ENCODE results near the gene IFIT5. TPM values are rescaled to one million over a fixed set of nuclear protein-coding genes. Genes with fewer than 3 reads are reported as not detected.
A peak's percentile ranks its signal among the peaks of the same experiment; 100 is the strongest.
"Not testable (repeated sequence)": the region's sequence is repeated elsewhere in the genome, so short reads cannot be mapped to it uniquely, and the experiment has no call there.

Gene IFIT5, protein sequence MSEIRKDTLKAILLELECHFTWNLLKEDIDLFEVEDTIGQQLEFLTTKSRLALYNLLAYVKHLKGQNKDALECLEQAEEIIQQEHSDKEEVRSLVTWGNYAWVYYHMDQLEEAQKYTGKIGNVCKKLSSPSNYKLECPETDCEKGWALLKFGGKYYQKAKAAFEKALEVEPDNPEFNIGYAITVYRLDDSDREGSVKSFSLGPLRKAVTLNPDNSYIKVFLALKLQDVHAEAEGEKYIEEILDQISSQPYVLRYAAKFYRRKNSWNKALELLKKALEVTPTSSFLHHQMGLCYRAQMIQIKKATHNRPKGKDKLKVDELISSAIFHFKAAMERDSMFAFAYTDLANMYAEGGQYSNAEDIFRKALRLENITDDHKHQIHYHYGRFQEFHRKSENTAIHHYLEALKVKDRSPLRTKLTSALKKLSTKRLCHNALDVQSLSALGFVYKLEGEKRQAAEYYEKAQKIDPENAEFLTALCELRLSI
- total RNA-seq, result 5.3 TPM

DNA sequence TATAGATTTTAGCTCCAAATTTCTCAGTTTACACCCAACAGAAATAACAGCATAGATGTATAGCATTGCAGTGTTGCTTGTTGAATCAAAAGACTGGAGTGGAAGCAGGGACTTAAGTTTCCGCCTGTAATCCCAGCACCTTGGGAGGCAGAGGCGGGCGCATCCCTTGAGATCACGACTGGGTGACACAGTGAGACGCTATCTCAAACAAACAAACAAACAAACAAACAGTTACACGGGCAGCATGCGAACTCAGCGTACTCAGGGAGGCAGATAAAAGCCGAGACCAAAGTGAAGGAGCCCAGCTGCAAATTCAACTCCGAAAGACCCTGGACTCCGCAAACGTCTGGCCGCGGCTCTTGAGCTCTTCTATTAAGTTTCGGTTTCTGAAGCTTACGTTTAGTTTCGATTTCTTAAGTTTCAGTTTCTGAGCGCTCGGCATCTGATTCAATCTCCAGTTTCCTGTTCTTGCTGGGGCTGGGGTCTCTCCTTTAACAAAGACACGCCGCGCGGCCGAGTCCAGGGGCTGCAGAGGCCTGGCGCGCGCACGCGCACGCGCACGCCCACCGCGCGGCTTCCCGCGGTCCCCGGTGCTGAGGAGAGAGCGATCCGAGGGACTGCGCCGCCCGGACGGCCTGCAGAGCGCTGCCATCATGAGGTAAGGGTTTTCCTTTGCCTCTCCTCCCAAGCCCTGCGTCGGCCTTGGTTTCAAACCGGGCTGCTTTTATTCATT is at the start of gene IFIT5:
Gene IFIT5 (plus strand): TSS at position 423 of the 733 bp plus-strand sequence. CDS start 231 bp downstream, at position 654.
- peak; percentile 89 for ATAC-seq

DNA sequence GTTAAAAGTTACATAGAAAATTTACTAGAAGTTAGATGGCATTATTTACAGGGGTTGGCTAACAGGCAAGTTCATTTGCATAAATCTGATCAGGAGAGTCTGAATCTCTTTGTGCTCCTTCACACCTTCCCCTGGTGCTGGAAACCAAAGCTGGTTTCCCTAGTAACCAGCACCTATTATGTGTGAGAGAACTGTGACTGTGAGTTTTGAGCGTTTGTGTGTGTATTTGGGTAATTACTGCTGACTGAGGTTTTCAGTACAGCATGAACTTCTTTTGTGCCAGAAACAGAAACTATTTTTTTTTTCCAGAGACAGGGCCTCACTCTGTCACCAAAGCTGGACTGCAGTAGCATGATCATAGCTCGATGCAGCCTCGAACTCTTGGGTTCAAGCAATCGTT is 46.8 kb upstream of the IFIT5 start:
- no peak for ATAC-seq

DNA sequence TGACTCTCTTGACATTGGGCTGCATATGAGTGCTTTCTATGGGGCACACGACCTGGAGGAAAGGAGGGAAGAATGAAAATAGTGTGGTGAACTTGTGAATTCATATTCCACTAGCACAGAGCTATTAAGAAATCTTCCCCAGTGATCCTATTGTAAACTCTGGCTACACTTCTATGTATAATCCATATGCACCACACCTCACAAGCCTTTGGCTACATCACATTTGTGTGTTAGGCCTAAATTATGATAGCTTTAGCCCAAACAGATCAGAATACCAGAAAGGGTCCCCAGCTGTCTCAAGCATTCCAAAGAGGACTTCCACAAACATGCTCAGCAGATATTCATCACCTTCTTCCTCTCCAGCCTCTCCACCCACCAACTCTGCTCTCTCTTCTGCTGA is 46.2 kb upstream of the IFIT5 start:
- ATAC-seq, result no peak

DNA sequence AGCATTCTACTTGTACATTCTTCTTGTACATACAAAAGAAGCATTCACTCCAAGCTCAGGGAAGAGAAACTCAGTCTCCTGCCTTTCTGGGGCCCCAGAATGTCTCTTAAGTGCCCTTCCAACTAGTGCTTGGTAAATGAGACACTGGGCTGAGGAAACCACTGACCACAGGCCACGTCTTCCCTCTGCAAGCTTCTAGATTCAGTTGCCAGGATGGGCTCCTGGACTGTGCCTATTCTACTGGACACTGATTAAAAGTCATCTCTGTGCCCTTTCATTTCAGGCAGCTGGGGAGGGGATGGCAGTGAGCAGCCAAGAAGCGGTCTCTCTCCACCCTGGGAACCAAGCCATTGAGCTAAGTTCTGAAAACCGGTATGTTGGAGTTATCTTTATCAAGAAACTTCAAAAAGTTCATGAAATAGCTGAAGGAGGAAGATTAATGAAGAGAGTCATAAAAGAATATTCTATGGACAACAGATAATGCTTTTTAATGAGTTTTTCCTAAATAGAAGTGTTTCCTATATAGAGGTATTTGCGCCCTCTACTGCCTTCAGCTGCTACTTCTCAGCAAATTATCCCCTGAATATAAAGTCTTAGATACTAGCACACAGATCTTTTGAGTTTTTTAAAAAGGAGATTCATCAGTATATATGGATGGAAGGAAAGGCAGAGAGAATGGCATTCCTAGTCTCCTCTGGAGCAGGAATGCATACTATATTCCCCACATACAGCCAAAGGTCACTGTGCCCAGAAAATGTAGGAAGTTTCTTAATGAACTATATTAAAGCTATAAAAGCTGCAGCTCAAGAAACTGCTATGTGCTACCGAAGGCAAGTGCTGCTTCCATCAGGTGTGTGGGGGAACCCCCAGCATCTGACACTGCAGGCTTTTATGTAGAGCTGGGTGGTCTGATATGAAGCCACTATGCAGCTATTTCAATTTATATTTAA is 44.9 kb upstream of the IFIT5 start:
- peak; percentile 25 for ATAC-seq

DNA sequence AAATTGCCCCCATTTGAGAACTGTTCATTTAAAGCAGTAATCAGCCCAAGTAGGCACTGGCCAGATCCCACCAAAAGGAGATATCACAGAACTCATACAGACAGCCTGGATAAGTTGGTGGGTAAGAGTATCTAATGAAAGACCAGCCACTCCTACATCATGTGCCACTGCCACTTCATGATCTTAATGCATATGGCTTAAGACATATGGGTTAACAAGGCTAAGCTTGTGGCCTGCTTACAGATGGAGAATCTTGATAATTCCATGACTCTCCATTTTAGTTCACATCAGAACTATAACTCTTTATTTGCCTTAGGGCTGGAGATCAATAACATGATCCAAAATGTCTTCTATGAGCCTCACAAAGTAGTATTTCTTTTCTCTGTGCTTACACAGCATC is 43.3 kb upstream of the IFIT5 start:
- no peak for ATAC-seq

DNA sequence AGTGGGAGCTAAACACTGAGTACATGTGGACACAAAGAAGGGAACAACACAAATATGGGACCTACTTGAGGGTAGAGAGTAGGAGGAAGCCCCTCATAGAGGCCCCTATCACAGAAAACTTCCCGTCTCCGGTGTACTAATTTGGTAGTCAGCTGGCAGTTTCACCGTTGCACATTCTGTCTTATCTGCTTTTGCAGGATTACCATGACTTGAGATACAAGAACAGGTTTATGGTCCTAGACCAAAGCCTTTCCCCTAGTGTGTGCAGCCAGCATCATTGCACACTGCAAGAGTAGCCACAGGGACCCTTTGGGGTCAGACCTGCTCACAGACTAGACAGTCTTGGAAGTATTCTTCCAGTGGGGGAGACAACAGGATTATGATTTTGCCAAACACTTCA is 42.4 kb upstream of the IFIT5 start:
- no peak for ATAC-seq

DNA sequence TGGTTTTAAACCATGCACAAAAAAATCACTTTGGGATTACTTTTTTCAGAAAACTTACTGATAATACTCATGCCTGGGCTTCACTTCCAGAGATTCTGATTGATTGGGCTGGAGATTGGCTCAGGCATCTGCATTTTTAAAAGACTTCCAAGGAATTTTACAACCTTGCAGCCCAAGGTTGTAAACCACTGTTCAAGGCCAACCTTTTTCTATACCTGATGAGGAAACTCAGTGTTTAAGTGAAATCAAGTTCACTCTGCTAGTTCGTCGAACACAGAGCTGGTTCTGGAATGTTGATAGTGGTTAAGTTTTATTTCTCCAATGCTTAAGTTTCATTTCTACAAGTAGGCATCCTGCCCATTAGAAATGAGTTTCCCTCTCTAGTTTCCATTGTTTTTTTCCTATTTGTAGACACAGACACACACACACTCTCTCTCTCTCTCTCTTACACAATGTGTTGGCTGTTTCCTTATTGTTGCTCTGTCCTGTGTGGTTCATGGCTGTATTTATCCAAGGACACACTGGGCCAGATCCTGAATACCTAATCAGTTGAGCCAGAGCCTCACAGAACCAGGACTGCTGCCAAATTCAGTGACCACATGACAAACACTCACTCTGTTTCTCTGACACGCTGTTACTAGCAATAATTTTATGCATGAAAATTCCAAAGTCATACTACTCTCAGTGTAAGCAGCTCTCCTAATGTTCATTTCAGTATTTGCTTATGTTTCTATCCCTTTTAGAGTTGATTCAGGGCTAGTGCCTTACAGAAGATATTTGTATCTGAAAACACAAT is 40.3 kb upstream of the IFIT5 start:
- peak; percentile 94 for ATAC-seq

DNA sequence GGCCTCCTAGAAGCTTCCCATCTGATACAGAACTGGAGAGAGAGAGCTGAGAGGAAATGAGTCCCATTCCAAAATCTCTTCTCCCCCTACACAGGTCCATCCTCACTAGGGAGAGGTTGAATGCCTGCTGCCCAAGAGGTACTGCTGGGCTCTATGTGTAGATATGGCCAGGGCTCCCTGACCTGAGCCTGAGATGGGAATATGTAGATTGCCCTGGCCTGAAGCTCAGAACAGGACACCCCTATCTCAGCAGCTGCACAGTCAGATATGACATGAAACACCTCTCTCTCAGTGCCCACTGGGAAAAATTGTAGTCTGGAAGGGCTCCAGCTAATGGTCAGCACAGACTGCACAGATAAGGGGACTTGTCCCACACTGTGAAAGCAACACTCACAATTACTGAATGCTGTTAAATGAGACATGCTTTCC is 39.6 kb upstream of the IFIT5 start:
- no peak for ATAC-seq

DNA sequence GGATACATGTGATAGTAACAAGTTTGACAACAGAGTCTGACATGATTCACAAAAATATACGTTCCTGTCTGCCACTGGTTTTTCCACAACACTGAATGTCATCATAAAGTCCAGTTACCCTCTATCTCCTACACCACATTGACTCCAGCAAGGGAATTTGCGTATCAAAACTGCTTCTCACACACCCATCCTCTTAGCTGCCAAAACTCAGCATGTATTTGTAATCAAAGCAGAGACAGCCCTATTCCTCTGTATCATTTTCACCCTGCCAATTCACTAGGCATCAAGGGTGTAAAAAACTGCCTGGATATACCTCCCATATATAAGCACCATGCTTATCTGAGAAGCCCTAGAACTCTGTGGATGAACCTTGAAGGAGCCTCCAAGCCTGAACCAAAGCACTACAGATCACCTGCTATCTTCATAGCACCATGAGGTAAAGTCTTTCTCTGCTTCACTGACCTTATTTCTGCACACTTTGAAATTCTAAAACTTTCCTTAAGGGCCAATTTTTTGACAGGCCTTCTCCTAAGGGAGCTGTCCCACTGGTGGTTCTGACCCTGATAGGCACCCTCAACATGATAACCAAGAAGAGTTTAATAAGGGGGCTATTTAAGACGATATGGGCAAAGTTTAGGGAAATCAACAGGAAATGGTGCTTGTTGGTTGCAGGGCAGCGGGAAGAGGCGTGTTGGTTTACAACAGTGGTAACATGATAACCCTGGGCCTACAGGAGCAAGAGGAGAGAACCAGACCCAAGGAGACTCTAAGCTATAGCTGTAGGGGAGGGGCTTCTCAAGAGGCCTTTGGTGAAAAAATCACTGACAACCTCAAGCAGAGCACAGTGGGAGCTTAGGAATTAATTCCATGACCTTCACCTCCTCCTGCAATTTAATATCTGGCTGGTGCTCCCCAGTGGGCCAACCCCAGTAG is 36.4 kb upstream of the IFIT5 start, which contains the start of gene IFIT1B:
Gene IFIT1B (plus strand): TSS at position 352 of the 933 bp plus-strand sequence. CDS start 80 bp downstream, at position 432.
- no peak for ATAC-seq

DNA sequence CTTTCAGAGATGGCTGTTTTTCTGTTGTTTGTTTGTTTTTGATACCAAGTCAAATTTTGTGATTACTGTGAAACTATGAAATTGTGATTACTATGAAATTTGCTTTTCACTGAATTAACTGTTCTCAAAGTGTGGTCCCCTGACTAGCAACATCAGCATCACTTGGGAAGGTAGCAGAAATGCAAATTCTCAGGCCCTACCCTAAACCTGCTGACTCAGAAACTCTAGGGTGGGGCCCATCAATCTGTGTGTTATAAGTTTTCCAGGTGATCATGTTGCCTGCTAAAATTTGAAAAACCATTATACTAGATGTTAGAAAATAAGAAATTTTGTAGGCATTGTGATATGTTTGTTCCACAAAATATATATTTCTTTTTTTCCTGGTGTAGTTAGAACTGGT is 35.3 kb upstream of the IFIT5 start:
- ATAC-seq, result no peak

DNA sequence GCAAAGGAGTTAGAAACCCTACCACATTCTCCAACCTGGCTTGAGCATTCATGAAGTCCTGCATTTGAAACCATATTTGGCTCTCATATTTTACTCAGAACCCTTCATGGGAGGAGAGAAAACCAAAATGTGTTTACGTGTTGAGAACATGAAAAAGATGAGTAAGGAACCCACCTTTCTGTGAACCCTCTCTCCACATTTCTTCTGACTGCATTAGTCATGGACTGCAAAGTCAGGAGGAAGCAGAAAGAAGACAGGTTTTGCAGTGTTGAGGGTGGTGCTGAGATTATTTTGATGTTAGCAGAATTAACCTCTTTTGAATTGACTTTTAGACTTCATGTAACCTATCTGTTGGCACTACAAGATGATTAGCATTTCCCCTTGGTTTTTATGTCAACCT is 31.6 kb upstream of the IFIT5 start:
- ATAC-seq, result peak; percentile 85

DNA sequence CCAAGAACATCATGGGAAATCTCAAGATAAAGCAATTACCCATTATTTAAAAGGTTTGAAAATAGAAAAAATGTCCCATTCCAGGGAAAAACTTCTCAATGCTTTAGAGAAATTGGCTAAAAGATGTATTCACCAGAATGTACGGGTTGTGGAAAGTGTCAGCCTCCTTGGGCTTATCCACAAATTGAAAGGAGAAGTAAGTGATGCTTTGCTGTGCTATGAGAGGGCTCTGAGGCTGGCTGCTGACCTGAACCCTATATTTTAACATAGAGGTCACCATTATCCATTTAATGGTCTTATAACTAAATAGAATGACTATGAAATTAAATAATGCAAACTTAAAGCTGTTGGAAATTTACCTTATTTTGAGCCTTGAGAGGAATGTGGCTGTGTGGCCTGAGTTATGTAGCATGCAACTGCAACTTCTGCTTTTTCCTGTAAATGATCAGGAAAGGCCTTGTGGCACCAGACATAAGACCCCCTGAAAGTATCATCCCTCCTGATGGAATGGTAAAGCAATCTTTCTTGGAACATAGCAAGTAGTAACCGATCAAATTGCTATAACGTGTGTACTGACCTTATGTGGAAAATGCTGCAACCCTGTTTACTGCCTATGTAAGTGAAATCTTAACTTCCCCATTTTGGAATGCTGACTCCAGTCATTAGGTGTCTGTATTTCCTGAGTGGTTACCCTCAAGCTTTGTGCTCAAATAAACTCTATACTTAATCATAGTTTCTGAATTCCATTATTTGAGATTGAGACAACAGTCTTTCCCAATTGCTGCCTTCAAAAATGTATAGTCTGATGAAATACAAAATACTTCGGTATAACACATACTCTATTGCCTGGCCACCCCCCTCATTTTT is 29.7 kb upstream of the IFIT5 start:
- no peak for ATAC-seq

DNA sequence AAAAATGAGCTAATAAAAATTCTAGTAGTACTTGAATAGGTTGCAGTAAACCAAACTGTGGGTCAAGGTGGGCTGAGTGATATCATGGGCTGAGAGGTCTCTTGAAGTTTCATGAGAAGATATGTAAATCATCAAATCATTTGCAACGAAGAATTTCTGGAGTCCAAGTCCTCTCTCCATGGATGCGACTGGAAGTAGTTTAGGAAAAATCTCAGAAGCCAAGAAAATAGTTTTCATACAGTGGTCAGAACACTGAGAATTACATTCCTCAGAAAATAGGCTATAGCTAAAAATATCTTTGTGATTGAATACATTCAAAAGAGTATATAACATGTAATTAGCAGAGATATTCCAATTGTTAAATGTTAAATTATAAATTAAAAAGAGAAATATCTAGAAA is 25.6 kb upstream of the IFIT5 start:
- ATAC-seq, result no peak

DNA sequence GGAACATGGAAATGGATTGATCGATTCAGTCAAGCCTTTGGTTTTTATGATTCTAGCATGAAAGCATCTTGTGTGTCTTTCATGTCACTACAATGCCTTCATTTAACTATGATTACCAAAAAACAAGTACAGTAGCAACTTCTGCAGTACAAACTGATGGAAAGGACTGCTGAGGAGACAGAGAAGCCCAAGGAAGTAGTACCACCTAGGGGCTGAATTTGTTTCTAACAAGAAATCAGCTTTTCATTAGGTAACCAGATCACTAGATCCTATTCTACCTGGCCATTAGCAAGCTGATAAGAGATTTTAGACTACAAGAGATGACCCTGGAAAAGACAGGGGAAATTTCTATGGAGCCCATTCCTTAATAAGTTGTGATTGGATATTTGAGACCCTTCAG is 25.1 kb upstream of the IFIT5 start:
- ATAC-seq, result no peak

DNA sequence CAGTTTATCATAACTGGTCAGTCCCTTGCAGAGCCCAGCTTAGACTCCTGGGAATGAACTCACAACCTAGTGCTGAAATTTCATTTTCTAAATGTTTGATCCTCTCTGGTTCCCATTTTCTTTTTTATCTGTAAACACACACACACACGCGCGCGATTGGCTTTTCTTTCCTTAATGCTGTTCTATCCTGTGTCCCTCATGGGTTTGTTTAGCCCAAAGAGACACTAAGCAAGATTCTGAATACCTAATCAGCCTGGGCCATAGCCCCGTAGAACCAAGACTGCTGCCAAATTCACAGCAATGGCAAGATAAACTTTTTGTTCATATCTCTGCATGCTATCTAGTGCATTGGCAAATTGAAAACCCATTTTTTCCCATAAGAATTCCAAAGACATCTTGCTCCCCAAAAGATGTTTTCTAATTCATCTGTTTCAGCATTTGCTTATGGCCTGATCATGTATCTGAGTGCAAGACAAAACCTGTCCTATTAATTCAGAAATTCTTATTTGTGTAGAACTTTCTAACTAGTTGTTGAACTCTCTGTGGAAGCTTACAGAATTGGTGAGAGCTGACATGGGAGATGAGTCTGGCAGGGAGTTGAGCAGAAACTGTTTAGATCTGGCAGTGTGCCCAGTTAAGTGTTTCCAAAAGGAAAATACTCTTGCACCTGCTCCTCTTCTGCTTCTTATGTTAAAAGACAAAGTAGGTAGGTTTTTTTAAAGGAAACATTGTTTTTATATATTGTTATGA is 23.7 kb upstream of the IFIT5 start:
- ATAC-seq, result no peak

DNA sequence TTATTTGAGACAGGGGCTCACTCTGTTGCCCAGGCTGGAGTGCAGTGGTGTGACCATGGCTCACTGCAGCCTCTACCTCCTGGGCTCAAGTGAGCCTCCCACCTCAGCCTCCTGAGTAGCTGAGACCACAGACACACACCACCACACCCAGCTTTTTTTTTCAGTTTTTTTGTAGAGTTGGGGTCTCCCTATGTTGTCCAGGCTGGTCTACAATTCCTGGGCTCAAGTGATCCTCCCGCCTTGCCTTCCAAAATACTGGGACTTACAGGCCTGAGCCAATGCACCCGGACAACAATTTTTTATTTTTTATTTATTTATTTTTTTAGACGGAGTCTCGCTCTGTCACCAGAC is 23.2 kb upstream of the IFIT5 start:
- ATAC-seq, result not testable (repeated sequence)

DNA sequence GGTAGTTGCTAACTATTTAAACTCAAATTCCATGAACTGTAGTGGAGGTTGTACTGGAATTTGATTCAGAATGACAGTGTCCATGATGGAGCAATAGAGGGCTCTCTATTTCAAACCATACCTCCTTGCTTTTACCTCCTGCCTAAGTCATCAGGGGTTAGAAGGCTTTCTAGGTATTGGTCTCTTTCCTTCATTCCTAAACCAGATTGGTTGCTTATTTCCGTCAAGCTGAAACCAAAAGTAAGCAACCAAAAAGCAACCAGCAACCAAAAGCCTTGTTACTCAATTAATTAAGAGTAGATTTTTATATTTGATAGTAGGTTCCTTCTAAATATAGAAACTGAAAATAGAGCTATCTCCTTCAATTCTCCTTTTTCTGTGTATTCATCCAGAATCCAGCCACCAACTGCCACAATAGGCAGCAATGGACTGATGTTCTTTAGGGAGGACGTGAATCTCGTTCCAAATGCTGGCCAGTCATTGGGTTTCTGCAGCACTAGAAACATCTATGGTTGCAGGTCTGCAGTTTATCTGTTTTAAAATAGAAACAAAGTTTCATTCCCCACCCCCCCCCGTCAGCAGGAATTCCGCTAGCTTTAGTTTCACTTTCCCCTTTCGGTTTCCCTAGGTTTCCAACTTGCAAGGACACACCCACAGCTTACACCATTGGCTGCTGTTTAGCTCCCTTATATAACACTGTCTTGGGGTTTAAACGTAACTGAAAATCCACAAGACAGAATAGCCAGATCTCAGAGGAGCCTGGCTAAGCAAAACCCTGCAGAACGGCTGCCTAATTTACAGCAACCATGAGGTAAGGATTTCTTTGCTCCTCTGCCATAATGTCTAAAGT is 22.2 kb upstream of the IFIT5 start, which contains the start of gene IFIT1:
Gene IFIT1 (plus strand): TSS at position 717 of the 850 bp plus-strand sequence. CDS start 90 bp downstream, at position 807.
- ATAC-seq, result peak; percentile 93

DNA sequence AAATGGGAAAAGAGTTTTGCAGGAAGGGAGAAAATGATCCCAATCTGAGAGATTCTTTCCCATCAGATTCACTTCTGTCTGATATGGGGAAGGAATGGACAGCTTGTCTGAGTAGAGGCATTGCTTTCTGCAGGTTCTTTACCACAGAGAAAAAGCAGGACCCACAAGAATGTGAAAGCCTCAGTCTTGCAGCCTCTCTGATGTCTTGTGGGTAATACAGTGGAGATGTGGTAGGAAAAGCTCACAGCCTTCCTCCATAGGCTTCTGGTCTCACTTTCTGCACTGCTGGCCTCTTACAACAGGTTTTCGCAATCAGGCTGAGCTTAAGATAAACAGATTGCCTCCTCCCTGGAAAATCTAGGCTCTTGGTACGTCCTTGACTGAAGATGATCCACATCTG is 21.4 kb upstream of the IFIT5 start:
- peak; percentile 36 for ATAC-seq
